Subcutaneous adipose tissue (tissue), 4 donors: ENCODE measurements around the gene UTP15. TPM values are rescaled to one million over a fixed set of nuclear protein-coding genes. Genes with fewer than 3 reads are reported as not detected.

Source experiments
- CTCF ChIP-seq: fragments of 450-650 bp; IDR thresholded peaks from one replicate; pipeline ENCODE4 v1.5.1; 2016; ENCODE audit warnings: low read depth, mild to moderate bottlenecking, control low read depth, antibody characterized with exemption, moderate library complexity
- total RNA-seq, 4 donors: library from RNA; depleted of rRNA; stranded (reverse); fragments of >200 nt; gene quantifications; one replicate each; pipeline ENCODE4 v1.1.0, GENCODE V29; 2016

The UTP15 gene
- total RNA-seq, 4 donors from 2014 or later = 17.2 to 59.5 (median 33.5) TPM

- TF ChIP-seq CTCF = no peak
These were observed 49.5 kb downstream of the UTP15 start for GRCh38 chr5:73615085-73615484.

DNA sequence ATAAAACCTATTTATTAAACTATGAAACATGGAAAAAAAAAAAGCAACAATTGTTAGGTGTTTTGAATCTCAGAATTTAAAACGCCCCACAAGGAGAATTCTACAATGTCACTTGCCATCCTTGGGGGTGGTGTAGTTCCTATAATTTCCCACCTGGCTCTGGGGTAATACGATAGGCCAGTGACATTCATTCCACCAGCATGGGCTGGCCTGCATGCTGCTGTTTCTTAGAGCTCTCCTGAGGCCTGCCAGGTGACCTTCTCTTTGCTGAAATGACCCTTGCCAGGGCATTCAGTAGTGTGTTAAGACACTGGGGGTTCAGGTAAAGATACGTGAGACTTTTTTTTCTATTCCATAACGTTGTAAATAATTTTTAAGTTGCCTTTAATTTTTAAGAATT is 50.4 kb downstream of the UTP15 start:
- no peak for TF ChIP-seq CTCF

- no peak for TF ChIP-seq CTCF
These were observed 52.2 kb downstream of the UTP15 start for GRCh38 chr5:73617510-73618279.

- no peak for TF ChIP-seq CTCF
These were observed 54.2 kb downstream of the UTP15 start for GRCh38 chr5:73619606-73620333.

- no peak for TF ChIP-seq CTCF
These were observed 54.8 kb downstream of the UTP15 start for GRCh38 chr5:73620334-73620687.

DNA sequence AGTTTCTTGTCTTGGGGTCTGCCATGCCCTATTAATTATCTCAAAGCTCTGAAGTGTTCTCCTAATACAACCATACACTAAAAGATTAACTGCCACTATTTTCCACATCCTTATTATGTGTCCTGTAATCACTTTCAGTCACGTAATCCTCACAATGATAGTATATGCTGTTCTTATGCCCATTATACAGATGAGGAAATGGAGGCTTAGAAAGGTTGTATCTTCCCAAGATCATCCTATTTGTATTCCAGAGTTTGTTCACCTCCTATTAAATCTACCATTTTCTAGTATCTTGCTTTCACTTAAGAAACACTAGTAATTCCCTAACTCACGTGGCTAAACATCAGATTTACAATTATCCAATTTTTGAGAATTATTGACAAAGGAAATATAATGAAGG is 57.5 kb downstream of the UTP15 start:
- no peak for TF ChIP-seq CTCF

GRCh38 chr5:73623901-73624404 is 58.4 kb downstream of the UTP15 start:
- TF ChIP-seq CTCF = no peak
